ENCODE results near the gene EED.

EED gene

GRCh38 chr11:86244522-86245368 is at the start of gene EED:
Gene EED (plus strand): TSS chr11:86244753. CDS start chr11:86245230, 477 bp downstream.
- peak; percentile 86 to 92 (median 90) for DNase-seq

DNA sequence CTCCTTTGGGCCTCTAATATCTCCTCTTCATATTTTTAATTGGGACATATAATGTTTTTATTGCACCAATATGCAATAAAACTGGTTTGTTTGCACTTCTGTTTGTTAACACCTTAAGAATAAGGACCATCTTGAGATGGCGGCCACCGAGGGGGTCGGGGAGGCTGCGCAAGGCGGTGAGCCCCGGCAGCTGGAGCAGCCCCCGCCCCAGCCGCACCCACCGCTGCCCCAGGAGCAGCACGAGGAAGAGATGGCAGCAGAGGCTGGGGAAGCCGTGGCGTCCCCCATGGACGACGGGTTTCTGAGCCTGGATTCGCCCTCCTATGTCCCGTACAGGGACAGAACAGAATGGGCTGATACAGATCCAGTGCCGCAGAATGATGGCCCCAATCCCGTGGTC is 49.6 kb upstream of the EED start:
- no peak for DNase-seq

DNA sequence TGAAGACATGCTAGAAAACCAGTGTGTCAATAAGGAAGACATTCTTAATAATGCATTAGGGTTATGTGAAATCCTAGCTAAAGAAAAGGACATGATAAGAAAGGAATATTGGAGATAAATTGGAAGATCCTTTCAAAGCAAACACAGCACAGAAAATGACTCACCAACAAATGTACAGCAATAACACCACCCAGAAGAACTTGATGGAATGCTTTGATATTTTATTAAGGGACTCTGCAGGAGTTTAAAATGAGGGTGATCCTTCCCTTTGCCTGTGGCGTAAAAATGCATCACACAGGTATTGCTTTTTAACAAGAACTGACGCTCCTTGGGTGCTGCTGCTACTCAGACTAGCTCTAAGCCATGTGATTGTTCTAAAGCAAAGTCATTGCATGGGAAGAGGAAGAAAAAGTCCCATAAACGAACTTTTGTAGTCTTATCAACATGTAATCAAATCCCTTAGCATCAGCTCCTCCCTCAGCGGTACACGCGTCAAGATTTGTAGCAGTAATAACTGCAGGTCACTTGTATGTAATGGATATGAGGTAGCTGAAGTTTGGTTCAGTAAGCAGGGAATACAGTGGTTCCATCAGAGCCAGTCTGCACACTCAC is 48.4 kb upstream of the EED start:
- no peak for DNase-seq

GRCh38 chr11:86196913-86197312 is 47.6 kb upstream of the EED start:
- DNase-seq = no peak

- DNase-seq = no peak
Measured at GRCh38 chr11:86197448-86197847, 47.1 kb upstream of the EED start.

- no peak for DNase-seq
Measured at GRCh38 chr11:86198139-86198538, 46.4 kb upstream of the EED start.

GRCh38 chr11:86199354-86199753 is 45.2 kb upstream of the EED start:
- DNase-seq = no peak

- no peak for DNase-seq
Measured at GRCh38 chr11:86201371-86201884, 43.1 kb upstream of the EED start.

GRCh38 chr11:86202013-86202336 is 42.6 kb upstream of the EED start:
- no peak for DNase-seq

- no peak for DNase-seq
Measured at GRCh38 chr11:86204356-86204755, 40.2 kb upstream of the EED start.

GRCh38 chr11:86205421-86206336 is 38.9 kb upstream of the EED start:
- no peak for DNase-seq

DNA sequence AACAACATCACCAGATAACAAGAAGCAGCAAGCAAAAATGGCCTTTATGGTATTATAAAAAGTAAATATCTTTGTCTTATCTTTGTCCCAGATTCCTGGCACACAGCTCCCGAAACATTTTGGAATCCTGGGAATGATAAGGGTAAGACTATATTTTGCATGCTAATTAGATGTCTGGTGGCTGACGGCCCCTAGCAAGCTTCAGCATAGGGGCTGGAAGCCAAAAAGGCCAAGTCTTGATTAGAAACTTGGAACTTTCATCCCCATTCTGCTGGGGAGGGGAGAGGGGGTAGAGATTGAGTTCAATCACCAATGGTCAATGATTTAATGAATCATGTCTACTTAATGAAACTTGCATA is 38.2 kb upstream of the EED start:
- DNase-seq = no peak

GRCh38 chr11:86207413-86207812 is 37.1 kb upstream of the EED start:
- DNase-seq = no peak

DNA sequence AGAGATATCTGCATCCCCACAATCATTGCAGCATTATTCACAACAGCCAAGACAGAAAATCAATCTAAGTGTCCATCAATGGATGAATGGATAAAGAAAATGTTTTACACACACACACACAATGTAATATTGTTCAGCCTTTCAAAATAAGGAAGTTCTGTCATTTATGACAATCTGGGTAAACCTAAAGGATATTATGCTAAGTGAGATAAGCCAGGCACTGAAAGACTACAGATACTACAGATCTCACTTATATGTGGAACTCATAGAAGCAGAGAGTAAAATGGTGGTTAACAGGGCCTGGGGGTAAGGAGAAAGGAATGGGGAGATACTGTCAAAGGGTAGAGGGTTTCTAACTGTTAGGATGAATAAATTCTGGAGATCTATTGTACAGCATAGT is 36.0 kb upstream of the EED start:
- DNase-seq = no peak

DNA sequence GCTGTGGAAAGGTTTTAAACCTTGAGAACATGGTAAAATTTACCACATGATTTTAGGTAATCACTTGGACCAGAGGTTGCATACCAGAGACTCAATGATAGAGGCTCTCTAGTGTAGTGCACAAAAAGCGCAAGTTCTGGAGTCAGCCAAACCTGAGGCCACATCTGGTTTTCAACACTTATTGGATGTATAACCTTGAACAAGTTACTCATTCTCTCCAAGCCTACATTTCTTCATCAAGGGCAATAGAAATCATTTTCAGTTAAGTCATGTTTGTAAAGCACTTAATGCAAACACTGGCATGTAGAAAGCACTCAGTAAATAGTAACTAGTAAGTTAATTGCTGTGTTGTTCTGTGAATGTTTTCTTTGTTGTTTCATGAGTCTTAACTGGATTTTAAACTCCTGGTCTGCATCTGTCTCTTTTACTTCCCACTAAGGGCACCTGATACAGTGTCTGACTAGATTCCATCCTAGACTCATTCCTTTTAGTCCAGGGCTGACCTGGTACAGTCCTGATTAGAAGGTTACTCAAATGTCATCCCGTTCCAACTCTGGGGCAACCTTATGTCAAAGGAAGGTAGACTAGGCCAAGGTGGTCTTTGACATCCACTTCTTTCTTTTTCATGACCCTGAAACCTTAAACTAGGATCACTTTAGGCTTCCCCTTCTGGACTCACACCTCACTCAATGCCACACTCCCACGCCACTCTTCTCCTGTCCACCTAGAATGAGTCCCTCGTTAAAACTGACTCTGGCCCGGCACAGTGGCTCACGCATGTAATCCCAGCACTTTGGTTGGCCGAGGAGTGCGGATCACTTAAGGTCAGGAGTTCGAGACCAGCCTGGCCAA is 34.5 kb upstream of the EED start:
- no peak for DNase-seq

DNA sequence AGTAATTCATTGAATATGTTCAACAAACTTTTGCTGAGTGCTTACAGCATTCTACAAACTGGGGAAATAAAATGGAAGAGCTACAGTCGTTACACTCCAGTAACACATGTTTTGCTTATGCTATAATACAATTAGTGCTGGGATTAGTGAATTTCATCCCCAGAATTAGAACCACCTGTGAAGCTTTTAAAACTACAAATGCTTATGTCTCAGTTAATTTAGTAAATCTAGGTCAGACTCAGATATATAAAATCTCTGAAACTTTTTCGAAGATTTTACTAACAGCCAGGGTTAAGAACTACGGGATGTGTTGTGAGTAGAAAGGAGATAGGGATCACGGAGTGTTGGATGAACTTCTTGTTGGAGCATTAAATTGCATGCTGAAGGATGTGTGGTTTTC is 33.7 kb upstream of the EED start:
- DNase-seq = no peak

DNA sequence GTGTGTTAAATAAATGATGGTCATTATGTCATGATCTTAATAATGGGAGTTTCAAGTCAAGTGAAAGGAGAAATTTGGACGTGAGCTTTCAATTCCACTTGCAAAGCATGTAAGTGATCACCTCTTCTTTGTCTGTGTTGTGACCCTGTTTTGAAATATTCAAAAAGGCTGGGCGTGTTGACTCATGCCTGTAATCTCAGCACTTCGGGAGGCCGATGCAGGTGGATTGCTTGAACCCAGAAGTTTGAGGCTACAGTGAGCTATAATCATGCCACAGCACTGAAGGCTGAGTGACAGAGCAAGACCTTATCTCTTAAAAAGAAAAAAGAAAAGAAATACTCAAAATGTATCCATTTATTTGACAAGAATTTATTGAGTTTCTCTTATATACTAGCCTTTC is 32.9 kb upstream of the EED start:
- DNase-seq = no peak

DNA sequence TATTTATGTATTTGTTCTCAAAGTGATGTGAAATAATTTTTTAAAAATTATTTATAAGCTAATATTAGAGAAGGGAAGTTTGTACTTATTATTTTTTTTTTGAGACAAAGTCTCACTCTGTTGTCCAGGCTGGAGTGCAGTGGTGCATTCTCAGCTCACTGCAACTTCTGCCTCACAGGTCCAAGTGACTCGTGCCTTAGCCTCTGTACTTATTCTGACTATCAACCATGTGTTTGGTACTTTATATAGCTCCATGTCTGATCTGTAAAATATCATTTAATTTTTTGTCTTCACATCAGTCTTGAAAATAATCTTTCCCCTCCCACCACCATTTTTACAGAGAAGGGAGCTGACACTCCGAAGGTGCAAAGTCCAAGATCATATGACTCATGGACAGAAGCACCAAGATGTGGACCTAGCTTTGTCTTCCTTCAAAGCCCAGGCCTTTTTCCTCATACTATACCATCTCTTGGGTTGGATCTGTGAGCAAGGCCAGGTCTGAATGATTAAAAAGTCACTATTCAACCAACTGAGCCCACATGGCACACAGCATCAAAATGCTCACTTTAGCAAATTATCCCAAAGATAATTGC is 32.4 kb upstream of the EED start:
- no peak for DNase-seq

DNA sequence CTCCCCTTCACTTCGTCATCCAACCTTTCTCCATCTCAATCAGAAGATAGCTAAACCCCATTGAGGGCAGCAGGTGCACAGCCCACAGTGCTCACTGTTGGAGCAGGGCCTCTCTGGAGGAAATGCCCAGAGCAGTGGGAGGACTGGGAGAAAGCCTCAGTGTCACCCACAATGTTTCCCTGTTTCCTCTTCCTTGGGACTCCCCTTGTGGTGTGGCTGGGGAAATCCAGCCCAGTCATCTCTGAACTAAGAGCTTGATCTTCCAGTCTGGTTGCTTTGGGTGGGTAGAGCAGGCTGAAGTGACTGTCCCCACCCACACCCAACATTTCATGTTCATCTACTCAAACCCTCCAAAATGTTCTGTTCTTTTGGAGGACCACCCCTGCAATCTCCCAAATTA is 29.8 kb upstream of the EED start:
- DNase-seq = peak in 1 of 4 experiments; percentile 25

DNA sequence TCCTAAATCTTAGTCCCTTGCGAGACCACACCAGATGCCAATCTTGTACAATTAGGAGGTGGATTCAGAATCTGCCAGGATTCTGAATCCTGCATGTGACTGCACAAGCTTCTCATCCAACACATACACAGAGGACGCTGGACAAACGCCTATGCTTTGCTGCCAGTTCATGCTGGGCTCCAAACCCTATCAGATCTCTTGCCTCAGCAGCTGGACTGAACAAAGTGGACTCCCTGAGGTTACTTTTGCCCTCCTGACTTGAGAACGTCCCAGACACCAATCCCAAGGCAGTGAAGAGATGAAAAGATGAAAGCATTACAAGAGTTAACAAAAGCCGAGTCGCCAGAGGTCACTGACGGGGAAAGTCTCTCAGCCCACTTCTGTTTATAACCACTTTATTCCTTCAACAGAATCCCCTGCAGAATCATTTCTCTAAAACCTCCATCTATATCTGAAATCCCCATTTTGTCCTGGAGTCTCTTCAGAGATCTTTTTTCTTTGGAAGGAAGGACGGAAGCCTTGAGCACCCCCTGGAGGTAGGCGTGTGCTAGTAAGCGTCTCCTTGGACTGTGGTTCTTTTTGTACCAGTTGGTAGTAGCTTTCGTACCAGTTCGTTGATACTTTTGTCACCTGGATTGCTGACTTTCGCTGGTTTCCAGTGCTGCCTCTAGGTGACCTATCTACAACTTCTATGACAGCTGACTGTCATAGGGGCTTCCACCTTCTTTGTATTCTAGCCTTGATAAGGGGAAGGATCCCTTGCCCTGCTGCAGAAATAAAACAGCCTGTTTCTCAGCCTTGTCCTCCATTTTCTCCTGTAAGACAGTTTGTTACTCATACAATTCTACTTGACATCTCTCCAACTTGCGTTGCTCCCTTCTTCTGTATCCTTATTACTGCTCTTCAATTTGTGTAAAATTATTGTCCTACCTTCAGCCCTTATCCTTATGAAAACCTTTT is 26.1 kb upstream of the EED start:
- peak; percentile 9 to 22 (median 18) for DNase-seq

All from activated CD4-positive, CD25-positive, alpha-beta regulatory T cell (primary cell).